Caco-2 (cell line): ENCODE data around the gene NRP1. TPM values are rescaled to one million over a fixed set of nuclear protein-coding genes. Genes with fewer than 3 reads are reported as not detected.

ENCODE experiments used
- BruUV-seq: library from RNA; stranded (reverse); fragments of 400-500 nt; replicated peaks from 2 replicates; lab custom pipeline; 2021; lab: Mats Ljungman, UMichigan
- CTCF ChIA-PET: fragments of 300-600 bp; sonication (Branson Sonifier 250); formaldehyde crosslinking; loops from one replicate; lab custom pipeline; 2022; ENCODE audit warnings: antibody characterized with exemption; lab: Charles Lee
- POLR2A ChIA-PET: fragments of 300-600 bp; sonication (Branson Sonifier 250); formaldehyde crosslinking; loops from one replicate; lab custom pipeline; 2022; ENCODE audit warnings: antibody characterized with exemption; lab: Charles Lee
- DNase-seq, 2 experiments: peaks; one replicate each; pipeline versions ENCODE4 v3.0.0 to v3.0.0-alpha.2; 2020 to 2022
- H3K27me3 ChIP-seq: replicated peaks from 2 replicates; pipeline ENCODE4 v1.6.0; 2011; ENCODE audit warnings: low read length; ENCODE audit not compliant: control insufficient read depth, insufficient read depth
- H3K36me3 ChIP-seq: 2 replicates; pipeline ENCODE4 v1.5.1; 2011; ENCODE audit warnings: low read length; ENCODE audit not compliant: control insufficient read depth, insufficient read depth
- H3K4me1 ChIP-seq: fragments of 250-450 bp; sonication (Bioruptor Pico); 2 replicates; pipeline ENCODE4 v1.5.1; 2020; ENCODE audit warnings: mild to moderate bottlenecking
- H3K4me3 ChIP-seq: 2 replicates; pipeline ENCODE4 v1.5.1; 2011; ENCODE audit warnings: low read depth, mild to moderate bottlenecking, control low read depth, low read length
- H3K9me3 ChIP-seq: fragments of 250-450 bp; sonication (Bioruptor Pico); 2 replicates; pipeline ENCODE4 v1.5.1; 2020; ENCODE audit warnings: mild to moderate bottlenecking, moderate library complexity
- H3K27ac Mint-ChIP-seq: one replicate; pipeline ENCODE4 v1.8.0; 2022; ENCODE audit warnings: mixed read lengths; ENCODE audit not compliant: unreplicated experiment
- H3K27me3 Mint-ChIP-seq: one replicate; pipeline ENCODE4 v1.8.0; 2022; ENCODE audit warnings: mixed read lengths; ENCODE audit not compliant: insufficient read depth, unreplicated experiment
- H3K36me3 Mint-ChIP-seq: one replicate; pipeline ENCODE4 v1.8.0; 2022; ENCODE audit warnings: mild to moderate bottlenecking, mixed read lengths; ENCODE audit not compliant: insufficient read depth, unreplicated experiment
- H3K4me1 Mint-ChIP-seq: one replicate; pipeline ENCODE4 v1.8.0; 2022; ENCODE audit warnings: low read depth, mixed read lengths; ENCODE audit not compliant: unreplicated experiment
- H3K4me3 Mint-ChIP-seq: one replicate; pipeline ENCODE4 v1.8.0; 2022; ENCODE audit warnings: mild to moderate bottlenecking, moderate library complexity, mixed read lengths; ENCODE audit not compliant: unreplicated experiment
- H3K9me3 Mint-ChIP-seq: one replicate; pipeline ENCODE4 v1.8.0; 2022; ENCODE audit warnings: mixed read lengths; ENCODE audit not compliant: unreplicated experiment
- CTCF ChIP-seq, 2 experiments: fragments of 200-600 bp in 1 of 2; IDR thresholded peaks; 1 replicate in 1 of 2; 2 replicates in 1 of 2; pipeline versions ENCODE4 v1.5.1 to v1.8.0; 2011 to 2022; ENCODE audit warnings: antibody characterized with exemption in 1 of 2, control low read depth in 1 of 2, inconsistent platforms in 1 of 2, low read depth in 1 of 2, low read length in 1 of 2, mild to moderate bottlenecking in 1 of 2, moderate library complexity in 1 of 2; ENCODE audit not compliant: insufficient read depth in 1 of 2, severe bottlenecking in 1 of 2, unreplicated experiment in 1 of 2
- intact Hi-C: fragments of 100-400 bp; cut with micrococcal nuclease; formaldehyde crosslinking; loops from one replicate; pipeline ENCODE4 v1.10.0; 2022; ENCODE audit not compliant: unreplicated experiment
- total RNA-seq: library from RNA; stranded (reverse); gene quantifications from 2 replicates; pipeline ENCODE4 v1.2.3, GENCODE V29; 2022

The NRP1 gene
- total RNA-seq, 1 experiment from 2014 or later, result 123 TPM

DNA sequence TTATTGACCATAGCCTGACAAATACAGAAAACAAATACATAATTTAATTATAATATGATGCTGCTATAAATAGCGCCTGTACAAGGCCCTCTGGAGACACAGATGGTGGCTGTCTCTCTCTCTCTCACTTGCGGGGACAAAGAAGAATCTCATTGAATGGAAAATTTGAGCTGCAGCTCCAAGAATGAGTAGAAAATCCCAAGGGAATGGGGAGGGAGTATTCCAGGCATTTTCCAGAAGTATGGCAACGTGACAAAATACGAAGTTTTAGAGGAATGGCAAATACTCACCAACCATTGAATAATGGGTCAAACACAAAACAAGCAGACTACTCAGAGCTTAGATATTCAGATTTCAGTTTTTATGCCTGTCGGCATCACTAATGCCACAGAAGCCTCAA lies 179.9 kb downstream of the NRP1 start:
- Histone ChIP-seq H3K27me3 (no peaks in the 10 kb centered on the region), H3K4me1 (peaks cover 37% of the 10 kb centered on the region), H3K4me3 (no peak overlapping the region), H3K9me3 (no peaks in the 10 kb centered on the region), H3K36me3 (no peaks in the 10 kb centered on the region)
- no TSS peak for BruUV-seq
- intact Hi-C loops, result no loop called here
- CTCF ChIA-PET, result no interaction called here
- POLR2A ChIA-PET, result no interaction called here
- no peaks in the 10 kb centered on the region for H3K27me3 Mint-ChIP-seq
- no peak for TF ChIP-seq CTCF (IDR thresholded peaks at IDR 0.05; ENCODE audit: insufficient read depth in 1 of 2, low read depth in 1 of 2, low read length in 1 of 2, severe bottlenecking in 1 of 2, unreplicated experiment in 1 of 2)
- no peaks in the 10 kb centered on the region for H3K9me3 Mint-ChIP-seq
- no peaks in the 10 kb centered on the region for H3K36me3 Mint-ChIP-seq
- peaks cover 11% of the 10 kb centered on the region for H3K4me1 Mint-ChIP-seq
- no peak overlapping the region for H3K27ac Mint-ChIP-seq
- no peak for DNase-seq
- H3K4me3 Mint-ChIP-seq, result no peak overlapping the region

DNA sequence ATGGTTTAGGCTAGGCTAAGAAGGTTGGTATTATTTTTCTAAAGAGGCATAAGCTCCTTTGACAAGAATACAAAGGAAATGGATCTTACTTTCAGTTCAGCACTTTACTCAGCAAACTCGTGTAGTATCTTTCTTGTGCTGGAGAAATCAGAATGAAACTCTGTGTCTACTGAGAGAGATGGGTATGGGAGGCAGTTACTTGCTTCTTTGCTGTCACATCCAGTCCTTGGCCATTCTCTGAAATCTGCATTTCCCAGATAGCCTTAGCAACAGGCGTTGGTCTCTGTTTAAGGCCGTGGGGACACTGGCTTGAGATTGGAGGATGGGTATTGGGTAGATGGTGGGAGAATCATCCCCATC lies 180.5 kb downstream of the NRP1 start:
- Histone ChIP-seq H3K9me3 (peaks cover 3% of the 10 kb centered on the region; the same call in 1 of the 2 replicates), H3K36me3 (no peaks in the 10 kb centered on the region), H3K27me3 (no peaks in the 10 kb centered on the region), H3K4me1 (peaks cover 37% of the 10 kb centered on the region), H3K4me3 (no peak overlapping the region)
- no peak for TF ChIP-seq CTCF (IDR thresholded peaks at IDR 0.05; ENCODE audit: insufficient read depth in 1 of 2, low read depth in 1 of 2, low read length in 1 of 2, severe bottlenecking in 1 of 2, unreplicated experiment in 1 of 2)
- no peaks in the 10 kb centered on the region for H3K27me3 Mint-ChIP-seq
- POLR2A ChIA-PET, result no interaction called here
- no TSS peak for BruUV-seq
- H3K36me3 Mint-ChIP-seq, result no peaks in the 10 kb centered on the region
- H3K4me1 Mint-ChIP-seq, result peaks cover 11% of the 10 kb centered on the region
- no peak overlapping the region for H3K4me3 Mint-ChIP-seq
- peaks cover 1% of the 10 kb centered on the region for H3K9me3 Mint-ChIP-seq
- intact Hi-C loops, result no loop called here
- H3K27ac Mint-ChIP-seq, result no peak overlapping the region
- CTCF ChIA-PET, result no interaction called here
- DNase-seq, result no peak

GRCh38 chr10:33153251-33153967 lies 181.1 kb downstream of the NRP1 start:
- Mint-ChIP-seq H3K27ac (no peak overlapping the region), H3K9me3 (peaks cover 7% of the 10 kb centered on the region), H3K4me1 (peaks cover 11% of the 10 kb centered on the region), H3K4me3 (no peak overlapping the region), H3K36me3 (no peaks in the 10 kb centered on the region), H3K27me3 (no peaks in the 10 kb centered on the region)
- peaks cover 37% of the 10 kb centered on the region for H3K4me1 ChIP-seq
- BruUV-seq, result no TSS peak
- ChIA-PET CTCF (interaction anchor here (1.0 kb wide), 1 partner anchor 144 kb away, joined by 5 read pairs; no protein-coding TSS in a partner anchor), POLR2A (no interaction called here)
- no peak for TF ChIP-seq CTCF (IDR thresholded peaks at IDR 0.05; ENCODE audit: insufficient read depth in 1 of 2, low read depth in 1 of 2, low read length in 1 of 2, severe bottlenecking in 1 of 2, unreplicated experiment in 1 of 2)
- H3K9me3 ChIP-seq, result peaks cover 6% of the 10 kb centered on the region; the same call in 1 of the 2 replicates
- intact Hi-C loops, result no loop called here
- no peaks in the 10 kb centered on the region for H3K27me3 ChIP-seq
- H3K4me3 ChIP-seq, result no peak overlapping the region
- no peaks in the 10 kb centered on the region for H3K36me3 ChIP-seq
- DNase-seq, result no peak
